Measurements from ENCODE around the gene CLASRP.
"Not testable (repeated sequence)": the region's sequence is repeated elsewhere in the genome, so short reads cannot be mapped to it uniquely, and the experiment has no call there.

The CLASRP gene, protein sequence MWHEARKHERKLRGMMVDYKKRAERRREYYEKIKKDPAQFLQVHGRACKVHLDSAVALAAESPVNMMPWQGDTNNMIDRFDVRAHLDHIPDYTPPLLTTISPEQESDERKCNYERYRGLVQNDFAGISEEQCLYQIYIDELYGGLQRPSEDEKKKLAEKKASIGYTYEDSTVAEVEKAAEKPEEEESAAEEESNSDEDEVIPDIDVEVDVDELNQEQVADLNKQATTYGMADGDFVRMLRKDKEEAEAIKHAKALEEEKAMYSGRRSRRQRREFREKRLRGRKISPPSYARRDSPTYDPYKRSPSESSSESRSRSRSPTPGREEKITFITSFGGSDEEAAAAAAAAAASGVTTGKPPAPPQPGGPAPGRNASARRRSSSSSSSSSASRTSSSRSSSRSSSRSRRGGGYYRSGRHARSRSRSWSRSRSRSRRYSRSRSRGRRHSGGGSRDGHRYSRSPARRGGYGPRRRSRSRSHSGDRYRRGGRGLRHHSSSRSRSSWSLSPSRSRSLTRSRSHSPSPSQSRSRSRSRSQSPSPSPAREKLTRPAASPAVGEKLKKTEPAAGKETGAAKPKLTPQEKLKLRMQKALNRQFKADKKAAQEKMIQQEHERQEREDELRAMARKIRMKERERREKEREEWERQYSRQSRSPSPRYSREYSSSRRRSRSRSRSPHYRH

DNA sequence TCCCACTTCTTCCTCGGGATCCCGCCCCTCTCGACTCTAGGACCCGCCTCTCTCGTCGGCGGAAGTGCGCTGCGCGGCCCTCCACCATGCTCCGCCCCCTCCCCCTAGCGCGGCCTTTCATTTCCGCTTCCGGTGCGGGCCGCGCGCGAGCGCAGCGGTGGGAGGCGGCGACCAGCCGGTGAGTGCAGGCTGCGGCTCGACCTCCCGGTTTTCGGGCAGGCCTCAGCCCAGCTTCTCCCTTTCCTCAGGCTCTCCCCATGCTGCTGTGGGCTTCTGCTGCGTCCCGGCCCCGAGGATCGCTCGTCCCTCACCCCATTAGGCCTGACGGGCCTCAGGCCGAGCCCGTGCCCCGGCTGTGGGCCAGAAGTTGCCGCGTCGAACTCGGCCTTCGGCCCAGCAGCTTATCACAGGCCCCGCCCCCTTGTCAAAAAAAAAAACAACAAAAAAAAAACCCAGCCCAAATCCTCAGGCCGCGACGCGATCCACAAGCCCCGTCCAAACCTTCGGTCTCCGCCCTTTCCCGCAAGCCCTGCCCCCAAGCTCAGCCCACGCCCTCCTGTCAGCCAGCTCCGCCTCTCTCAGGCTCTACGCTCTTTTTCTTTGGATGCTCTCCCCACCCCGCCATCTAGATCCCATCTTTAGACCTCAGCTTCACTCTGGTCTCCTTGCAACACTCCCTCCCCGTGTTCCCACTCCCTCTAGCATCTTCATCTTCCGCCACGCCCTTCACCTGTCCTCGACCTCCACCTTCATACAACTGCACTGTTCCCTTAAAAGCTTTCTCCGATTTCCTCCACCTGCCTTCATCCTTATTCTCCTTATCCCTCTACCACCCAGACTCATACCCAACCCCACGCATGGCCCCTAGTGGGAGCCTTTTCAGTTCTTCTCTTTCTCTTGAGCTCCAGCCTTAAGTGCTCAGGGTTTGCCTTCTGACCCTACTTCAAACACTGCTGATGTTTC, at the start of gene CLASRP:
Gene CLASRP, plus strand, starts transcription at position 115 of the 963 bp plus-strand sequence. CDS start 1,168 bp downstream, outside the sequence.
- ATAC-seq: peak; percentile 97
- DNase-seq: peak; percentile 93

DNA sequence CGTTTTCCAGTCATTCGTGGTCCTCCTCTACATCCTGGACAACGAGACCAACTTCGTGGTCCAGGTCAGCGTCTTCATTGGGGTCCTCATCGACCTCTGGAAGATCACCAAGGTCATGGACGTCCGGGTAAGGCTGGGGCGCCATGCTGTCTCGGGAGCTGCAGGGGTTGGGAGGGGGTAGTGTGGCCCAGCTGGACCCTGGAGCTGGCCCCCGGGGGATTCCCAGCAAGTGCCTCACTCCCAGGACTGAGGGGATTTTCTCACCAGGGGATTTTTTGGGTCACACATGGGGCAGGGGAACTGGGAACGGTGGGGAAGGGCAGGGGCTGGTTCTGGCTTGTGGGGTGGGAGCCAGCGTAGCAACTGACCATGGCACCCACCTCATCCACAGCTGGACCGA, 48.4 kb upstream of the CLASRP start:
- DNase-seq (no peak), ATAC-seq (no peak)

DNA sequence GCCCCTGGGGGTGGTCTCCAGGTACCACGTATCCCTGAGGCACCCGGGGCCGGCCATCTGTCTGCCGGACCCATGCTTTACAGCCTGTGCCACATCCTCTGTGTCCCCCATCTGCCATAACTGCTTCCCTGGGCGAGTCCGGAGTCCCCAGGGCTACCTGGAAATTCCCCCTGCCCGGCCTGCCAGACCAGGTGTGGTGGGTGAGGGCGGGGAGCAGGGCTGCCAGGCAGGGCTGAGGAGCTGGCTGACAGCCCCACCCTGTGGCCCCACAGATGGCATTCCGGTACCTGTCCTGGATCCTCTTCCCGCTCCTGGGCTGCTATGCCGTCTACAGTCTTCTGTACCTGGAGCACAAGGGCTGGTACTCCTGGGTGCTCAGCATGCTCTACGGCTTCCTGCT, 47.9 kb upstream of the CLASRP start:
- ATAC-seq: no peak
- DNase-seq: no peak

DNA sequence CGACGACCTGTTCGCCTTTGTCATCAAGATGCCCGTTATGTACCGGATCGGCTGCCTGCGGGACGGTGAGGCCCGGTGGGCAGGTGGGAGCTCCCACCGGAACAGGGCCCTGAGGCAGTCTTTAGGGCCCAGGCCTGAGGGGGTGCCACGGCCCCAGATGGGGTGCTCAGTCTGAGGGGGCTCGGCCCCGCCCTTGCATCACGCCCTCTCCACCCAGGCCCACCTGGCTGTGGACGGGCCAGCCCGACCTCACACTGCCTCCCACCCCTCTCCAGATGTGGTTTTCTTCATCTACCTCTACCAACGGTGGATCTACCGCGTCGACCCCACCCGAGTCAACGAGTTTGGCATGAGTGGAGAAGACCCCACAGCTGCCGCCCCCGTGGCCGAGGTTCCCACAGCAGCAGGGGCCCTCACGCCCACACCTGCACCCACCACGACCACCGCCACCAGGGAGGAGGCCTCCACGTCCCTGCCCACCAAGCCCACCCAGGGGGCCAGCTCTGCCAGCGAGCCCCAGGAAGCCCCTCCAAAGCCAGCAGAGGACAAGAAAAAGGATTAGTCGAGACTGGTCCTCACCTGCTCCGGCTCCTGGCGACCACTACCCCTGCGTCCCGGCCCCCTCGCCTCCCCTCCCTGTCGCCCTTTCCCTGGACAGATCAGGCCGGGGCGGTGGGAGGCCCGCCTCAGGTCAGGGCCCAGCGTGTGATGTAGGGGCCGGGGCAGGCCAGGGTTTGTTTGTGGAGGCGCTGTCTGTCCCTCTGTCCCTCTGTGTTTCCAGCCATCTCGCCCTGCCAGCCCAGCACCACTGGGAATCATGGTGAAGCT, 46.3 kb upstream of the CLASRP start:
- ATAC-seq (no peak), DNase-seq (no peak)

DNA sequence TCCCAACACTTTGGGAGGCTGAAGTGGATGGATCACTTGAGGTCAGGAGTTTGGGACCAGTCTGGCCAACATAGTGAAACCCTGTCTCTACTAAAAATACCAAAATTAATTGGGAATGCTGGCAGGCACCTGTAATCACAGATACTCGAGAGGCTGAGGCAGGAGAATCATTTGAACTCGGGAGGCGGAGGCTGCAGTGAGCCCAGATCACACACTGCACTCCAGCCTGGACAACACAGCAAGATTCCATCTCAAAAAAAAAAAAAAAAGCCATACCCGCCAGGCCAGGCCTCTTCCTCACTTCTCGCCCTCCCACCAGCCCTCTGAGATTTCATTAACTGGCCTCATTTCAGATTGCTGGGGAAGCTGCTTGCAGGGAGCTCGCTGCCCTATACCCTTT, 45.3 kb upstream of the CLASRP start:
- no peak for DNase-seq
- ATAC-seq: no peak

DNA sequence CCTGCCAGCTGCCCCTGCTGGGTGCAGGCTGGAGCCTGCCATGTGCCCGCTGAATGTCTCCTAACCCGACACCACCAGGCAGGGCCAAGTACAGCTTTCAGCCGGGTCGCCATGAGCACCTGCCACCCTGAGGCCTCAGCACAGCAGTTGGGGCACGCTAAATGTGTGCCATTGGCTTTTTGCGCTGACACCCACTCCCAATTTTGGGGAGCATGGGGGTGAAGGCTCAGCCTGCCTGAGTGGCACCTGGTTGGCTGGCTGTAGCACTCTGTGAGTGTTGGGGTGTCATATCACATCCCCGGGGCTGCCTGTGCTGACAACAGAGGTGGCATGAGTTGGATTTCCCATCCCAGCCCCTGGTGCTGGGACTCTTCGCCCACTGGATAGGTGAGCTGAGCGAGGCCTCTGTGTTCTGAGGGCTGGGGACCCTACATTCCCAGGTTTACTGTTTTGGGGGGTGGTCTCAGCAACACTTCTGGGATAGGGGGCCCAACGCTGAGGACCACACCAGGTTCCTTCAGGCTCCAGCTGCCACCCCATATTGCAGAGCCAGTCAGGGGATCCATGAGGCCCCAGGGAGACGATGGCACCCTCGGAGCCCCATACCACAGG, 44.8 kb upstream of the CLASRP start:
- DNase-seq: no peak
- ATAC-seq: no peak

- no peak for ATAC-seq
- no peak for DNase-seq
Observed at GRCh38 chr19:44998025-44998424, 40.8 kb upstream of the CLASRP start.

DNA sequence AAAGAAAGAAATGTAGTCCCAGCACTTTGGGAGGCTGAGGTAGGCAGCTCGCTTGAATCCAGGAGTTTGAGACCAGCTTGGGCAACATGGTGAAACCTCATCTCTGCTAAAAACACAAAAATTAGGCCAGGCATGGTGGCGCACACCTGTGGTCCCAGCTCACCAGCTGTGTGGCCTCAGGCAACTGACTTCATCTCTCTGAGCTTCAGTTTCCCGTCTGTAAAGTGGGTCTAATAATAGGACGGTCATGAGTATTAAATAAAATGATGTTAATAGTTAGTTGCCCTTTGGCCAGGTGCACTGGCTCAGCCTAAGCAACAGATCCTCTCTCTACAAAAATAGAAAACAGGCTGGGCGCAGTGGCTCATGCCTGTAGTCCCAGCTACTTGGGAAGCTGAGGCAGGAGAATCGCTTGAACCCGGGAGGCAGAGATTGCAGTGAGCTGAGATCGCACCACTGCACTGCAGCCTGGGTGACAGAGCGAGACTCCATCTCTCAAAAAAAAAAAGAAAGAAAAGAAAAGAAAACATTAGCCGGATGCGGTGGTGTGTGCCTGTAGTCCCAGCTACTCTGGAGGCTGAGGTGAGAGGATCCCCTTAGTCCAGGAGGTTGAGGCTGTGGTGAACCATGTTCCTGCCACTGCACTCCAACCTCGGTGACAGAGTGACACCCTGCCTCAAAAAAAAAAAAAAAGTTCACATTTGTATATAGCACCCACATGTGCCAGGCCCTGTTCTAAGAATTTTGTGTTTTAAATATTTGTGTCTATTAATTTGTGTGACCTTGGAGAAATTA, 39.5 kb upstream of the CLASRP start:
- not testable (repeated sequence) for ATAC-seq, DNase-seq

- not testable (repeated sequence) for ATAC-seq, DNase-seq
Observed at GRCh38 chr19:45000665-45001064, 38.2 kb upstream of the CLASRP start.

- ATAC-seq: peak; percentile 68
- DNase-seq: peak; percentile 99
Observed at GRCh38 chr19:45001087-45001739, 37.6 kb upstream of the CLASRP start, which contains the start of gene RELB. RELB (plus strand) TSS chr19:45001464; CDS start chr19:45001580, 116 bp downstream.

- DNase-seq (no peak), ATAC-seq (no peak)
Observed at GRCh38 chr19:45003485-45003884, 35.4 kb upstream of the CLASRP start.

- ATAC-seq (no peak), DNase-seq (no peak)
Observed at GRCh38 chr19:45005787-45006186, 33.1 kb upstream of the CLASRP start.

DNA sequence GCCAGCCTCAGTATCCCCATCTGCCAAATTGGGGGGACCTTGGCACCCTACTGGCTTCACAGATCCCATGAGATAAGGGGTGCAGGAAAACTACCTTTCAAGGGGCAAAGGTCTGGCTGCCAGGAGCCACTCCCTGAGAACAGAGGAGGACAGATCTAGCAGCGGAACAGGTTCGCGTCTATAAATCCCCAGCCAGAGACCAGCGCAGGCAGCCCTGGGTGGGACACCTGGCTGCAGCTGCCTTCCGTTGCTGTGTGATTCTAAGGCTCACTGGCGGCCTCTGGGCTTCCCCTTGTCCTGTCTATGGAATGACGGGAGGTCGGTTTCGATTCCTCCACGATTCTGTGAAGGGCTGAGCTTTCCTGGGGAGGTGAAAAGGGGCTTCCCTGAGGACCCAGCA, 30.3 kb upstream of the CLASRP start:
- ATAC-seq: no peak
- no peak for DNase-seq

- ATAC-seq: no peak
- no peak for DNase-seq
Observed at GRCh38 chr19:45009625-45010255, 29.1 kb upstream of the CLASRP start.

- ATAC-seq (no peak), DNase-seq (no peak)
Observed at GRCh38 chr19:45010306-45010705, 28.5 kb upstream of the CLASRP start.

DNA sequence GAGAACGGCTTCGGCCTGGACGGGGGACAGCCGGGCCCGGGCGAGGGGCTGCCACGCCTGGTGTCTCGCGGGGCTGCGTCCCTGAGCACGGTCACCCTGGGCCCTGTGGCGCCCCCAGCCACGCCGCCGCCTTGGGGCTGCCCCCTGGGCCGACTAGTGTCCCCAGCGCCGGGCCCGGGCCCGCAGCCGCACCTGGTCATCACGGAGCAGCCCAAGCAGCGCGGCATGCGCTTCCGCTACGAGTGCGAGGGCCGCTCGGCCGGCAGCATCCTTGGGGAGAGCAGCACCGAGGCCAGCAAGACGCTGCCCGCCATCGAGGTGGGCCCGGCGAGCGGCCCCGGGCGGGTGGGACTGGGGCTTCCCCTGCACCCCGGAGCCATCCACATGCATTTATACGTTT, 26.9 kb upstream of the CLASRP start:
- no peak for DNase-seq
- ATAC-seq: no peak

DNA sequence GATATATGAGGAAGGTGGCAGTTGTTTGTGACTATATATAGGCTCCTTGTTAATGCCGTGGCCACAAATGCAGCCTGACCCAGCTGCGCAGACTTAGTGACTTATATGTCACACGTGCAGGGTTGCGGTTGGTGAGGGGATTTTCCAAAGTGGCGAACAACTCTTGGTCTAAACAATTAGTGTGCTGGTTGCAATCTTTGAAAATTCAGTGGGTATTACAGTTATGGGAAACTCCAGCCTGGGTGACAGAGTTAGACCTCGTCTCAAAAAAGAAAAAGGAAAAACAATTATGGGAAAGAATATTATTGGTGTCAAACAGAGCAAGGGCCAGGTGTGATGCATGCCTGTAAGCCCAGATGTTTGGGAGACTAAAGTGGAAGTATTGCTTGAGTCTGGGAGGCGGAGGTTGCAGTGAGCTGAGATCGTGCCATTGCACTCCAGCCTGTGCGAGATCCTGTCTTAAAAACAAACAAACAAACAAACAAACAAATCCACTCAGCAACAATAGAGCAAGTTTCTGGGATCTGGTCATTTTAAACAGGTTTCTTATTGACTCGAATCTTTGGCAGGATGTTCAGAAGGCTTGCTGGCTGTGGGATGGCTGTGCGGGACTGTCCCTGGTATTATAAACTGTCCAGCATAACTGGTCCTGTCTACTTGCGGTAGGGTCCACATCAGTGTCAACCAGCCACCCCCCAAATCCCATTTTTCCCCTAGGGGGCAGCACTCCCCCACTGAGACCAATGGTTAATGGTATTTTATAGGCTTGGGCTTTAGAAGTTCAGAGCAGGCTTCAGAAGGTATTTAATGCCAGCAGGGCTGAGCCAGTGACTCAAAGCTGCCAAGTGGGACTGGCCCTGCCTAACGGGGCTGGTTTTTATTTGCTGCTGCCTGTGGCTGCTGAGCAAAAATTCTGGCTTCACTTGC, 22.2 kb upstream of the CLASRP start:
- ATAC-seq: peak; percentile 90
- peak; percentile 81 for DNase-seq

DNA sequence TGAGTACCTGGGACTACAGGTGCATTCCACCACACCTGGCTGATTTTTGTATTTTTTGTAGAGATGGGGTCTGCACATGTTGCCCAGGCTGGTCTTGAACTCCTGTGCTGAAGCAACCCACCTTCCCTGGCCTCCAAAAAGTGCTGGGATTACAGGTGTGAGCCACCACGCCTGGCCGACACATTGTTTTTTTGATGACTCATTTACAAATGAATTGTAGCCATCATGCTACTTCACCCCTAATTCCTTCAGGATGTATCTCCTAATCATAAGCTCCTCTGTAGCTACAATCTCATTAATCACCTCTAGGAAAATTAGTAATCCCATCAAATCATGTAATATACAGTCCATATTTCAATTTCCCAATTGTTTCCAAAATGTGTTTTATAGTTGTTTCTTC, 19.7 kb upstream of the CLASRP start:
- DNase-seq (no peak), ATAC-seq (no peak)
